DOHH2 (cell line): ENCODE data around the gene PVALEF.

Source experiments
- H3F3A ChIP-seq: fragments of 200-600 bp; sonication (generic), shearing (Covaris generic); 2 replicates; pipeline ENCODE4 v1.6.0; 2016; ENCODE audit warnings: antibody characterized with exemption, mild to moderate bottlenecking; ENCODE audit not compliant: control insufficient read depth, insufficient read depth
- H3K27ac ChIP-seq: fragments of 200-600 bp; sonication (generic); 2 replicates; pipeline ENCODE4 v1.5.1; 2014; ENCODE audit warnings: low read depth, mild to moderate bottlenecking, low read length, moderate library complexity
- H3K27me3 ChIP-seq: fragments of 200-600 bp; sonication (generic); 2 replicates; pipeline ENCODE4 v1.6.1; 2014; ENCODE audit warnings: mild to moderate bottlenecking, low read length, mixed read lengths; ENCODE audit not compliant: control insufficient read depth
- H3K36me3 ChIP-seq: fragments of 200-600 bp; sonication (generic); 2 replicates; pipeline ENCODE4 v1.6.1; 2014; ENCODE audit warnings: mild to moderate bottlenecking, low read length, moderate library complexity, mixed read lengths; ENCODE audit not compliant: control insufficient read depth
- H3K4me1 ChIP-seq: fragments of 200-600 bp; sonication (generic); 2 replicates; pipeline ENCODE4 v1.6.1; 2014; ENCODE audit warnings: mild to moderate bottlenecking, low read length, mixed read lengths; ENCODE audit not compliant: control insufficient read depth
- H3K4me2 ChIP-seq: fragments of 200-600 bp; sonication (generic); 2 replicates; pipeline ENCODE4 v1.6.0; 2014; ENCODE audit warnings: mild to moderate bottlenecking, low read length, moderate library complexity
- H3K4me3 ChIP-seq: fragments of 200-600 bp; sonication (generic); 2 replicates; pipeline ENCODE4 v1.5.1; 2014; ENCODE audit warnings: mild to moderate bottlenecking, low read length, mixed read lengths
- H3K79me2 ChIP-seq: fragments of 200-600 bp; sonication (generic); 2 replicates; pipeline ENCODE4 v1.6.1; 2014; ENCODE audit warnings: mild to moderate bottlenecking, low read length, mixed read lengths; ENCODE audit not compliant: control insufficient read depth
- H3K9me2 ChIP-seq: fragments of 200-600 bp; sonication (generic); replicated peaks from 2 replicates; pipeline ENCODE4 v1.6.1; 2014; ENCODE audit warnings: mild to moderate bottlenecking, low read length, mixed read lengths; ENCODE audit not compliant: control insufficient read depth
- H3K9me3 ChIP-seq: fragments of 200-600 bp; sonication (generic); 2 replicates; pipeline ENCODE4 v1.6.1; 2014; ENCODE audit warnings: antibody characterized with exemption, low read length, mixed read lengths; ENCODE audit not compliant: control insufficient read depth, insufficient read depth
- H4K20me1 ChIP-seq: fragments of 200-600 bp; sonication (generic); 2 replicates; pipeline ENCODE4 v1.6.0; 2014; ENCODE audit warnings: low read depth, mild to moderate bottlenecking, antibody characterized with exemption, low read length, moderate library complexity; ENCODE audit not compliant: control insufficient read depth, insufficient read depth
- CTCF ChIP-seq: fragments of 200-600 bp; sonication (generic); IDR thresholded peaks from one replicate; pipeline ENCODE4 v1.5.1; 2014; ENCODE audit warnings: antibody characterized with exemption, mild to moderate bottlenecking, low read depth, low read length; ENCODE audit not compliant: poor library complexity, severe bottlenecking
- EZH2phosphoT487 ChIP-seq: fragments of 200-600 bp; sonication (generic); IDR thresholded peaks from 2 replicates; pipeline ENCODE4 v1.6.1; 2017; ENCODE audit warnings: borderline replicate concordance, mild to moderate bottlenecking, antibody characterized with exemption, low read length, moderate library complexity, mixed read lengths

PVALEF gene

GRCh38 chr17:81189016-81189415 is 23.7 kb downstream of the PVALEF start:
- no peaks in the 10 kb centered on the region for H3K9me2 ChIP-seq
- H4K20me1 ChIP-seq = no peaks in the 10 kb centered on the region
- TF ChIP-seq EZH2phosphoT487 (no peak), CTCF (no peak)
- H3K4me2 ChIP-seq = no peak overlapping the region
- no peaks in the 10 kb centered on the region for H3K4me1 ChIP-seq
- no peaks in the 10 kb centered on the region for H3K27me3 ChIP-seq
- H3K79me2 ChIP-seq = no peaks in the 10 kb centered on the region
- H3K9me3 ChIP-seq = no peaks in the 10 kb centered on the region
- H3K36me3 ChIP-seq = no peaks in the 10 kb centered on the region
- H3F3A ChIP-seq = no peaks in the 10 kb centered on the region
- no peak overlapping the region for H3K27ac ChIP-seq
- no peak overlapping the region for H3K4me3 ChIP-seq

DNA sequence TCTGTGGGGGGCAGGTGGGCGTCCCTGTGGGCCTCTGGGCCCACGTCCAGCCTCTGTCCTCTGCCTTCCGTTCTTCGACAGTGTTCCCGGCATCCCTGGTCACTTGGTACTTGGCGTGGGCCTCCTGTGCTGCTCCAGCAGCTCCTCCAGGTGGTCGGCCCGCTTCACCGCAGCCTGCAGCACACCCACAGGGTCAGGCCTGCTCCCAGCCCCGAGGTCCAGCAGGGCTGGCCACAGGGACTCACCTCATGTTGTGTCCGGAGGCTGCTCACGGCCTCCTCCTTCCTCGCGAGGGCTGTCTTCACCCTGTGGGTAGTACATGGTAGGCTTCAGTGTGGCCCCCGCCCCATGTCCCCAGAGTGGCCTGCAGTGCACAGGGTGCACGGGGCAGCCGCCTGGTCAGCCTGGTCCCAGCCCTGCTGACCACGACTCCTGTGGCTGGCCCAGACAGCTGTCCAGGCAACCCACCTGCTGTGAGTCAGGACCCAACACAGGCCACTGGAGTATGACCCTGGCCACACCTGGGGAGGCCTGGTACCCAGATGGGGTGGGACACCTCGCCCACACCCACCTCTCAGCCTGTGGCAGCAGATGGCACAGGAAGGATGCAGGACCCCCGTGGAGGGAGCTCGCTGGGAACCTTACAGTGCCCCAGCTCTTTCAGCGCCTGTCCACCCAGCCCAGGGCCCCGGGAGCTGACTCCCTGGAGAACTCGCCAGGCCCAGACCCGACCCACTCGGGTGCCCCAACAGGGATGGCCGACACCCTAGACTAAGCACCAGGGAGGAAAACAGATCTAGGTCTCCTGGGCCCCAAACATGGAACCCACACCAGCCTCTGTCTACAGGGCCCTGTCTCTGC is 24.6 kb downstream of the PVALEF start:
- no peaks in the 10 kb centered on the region for H3K9me2 ChIP-seq
- no peak overlapping the region for H3K27ac ChIP-seq
- no peaks in the 10 kb centered on the region for H3K27me3 ChIP-seq
- H3K4me3 ChIP-seq = no peak overlapping the region
- H3K9me3 ChIP-seq = no peaks in the 10 kb centered on the region
- no peak overlapping the region for H3K4me2 ChIP-seq
- H3K79me2 ChIP-seq = no peaks in the 10 kb centered on the region
- H3K36me3 ChIP-seq = no peaks in the 10 kb centered on the region
- no peaks in the 10 kb centered on the region for H3K4me1 ChIP-seq
- no peaks in the 10 kb centered on the region for H3F3A ChIP-seq
- TF ChIP-seq EZH2phosphoT487 (no peak), CTCF (no peak)
- no peaks in the 10 kb centered on the region for H4K20me1 ChIP-seq

- no peaks in the 10 kb centered on the region for H3K27me3 ChIP-seq
- H3K27ac ChIP-seq = no peak overlapping the region
- H3K79me2 ChIP-seq = no peaks in the 10 kb centered on the region
- H4K20me1 ChIP-seq = no peaks in the 10 kb centered on the region
- no peaks in the 10 kb centered on the region for H3K9me2 ChIP-seq
- H3K36me3 ChIP-seq = no peaks in the 10 kb centered on the region
- TF ChIP-seq CTCF (no peak), EZH2phosphoT487 (no peak)
- no peak overlapping the region for H3K4me2 ChIP-seq
- H3F3A ChIP-seq = no peaks in the 10 kb centered on the region
- no peaks in the 10 kb centered on the region for H3K4me1 ChIP-seq
- no peak overlapping the region for H3K4me3 ChIP-seq
- no peaks in the 10 kb centered on the region for H3K9me3 ChIP-seq
These were observed 25.3 kb downstream of the PVALEF start for GRCh38 chr17:81190591-81190990.
